ENCODE measurements around the gene RTL10.

RTL10 gene

DNA sequence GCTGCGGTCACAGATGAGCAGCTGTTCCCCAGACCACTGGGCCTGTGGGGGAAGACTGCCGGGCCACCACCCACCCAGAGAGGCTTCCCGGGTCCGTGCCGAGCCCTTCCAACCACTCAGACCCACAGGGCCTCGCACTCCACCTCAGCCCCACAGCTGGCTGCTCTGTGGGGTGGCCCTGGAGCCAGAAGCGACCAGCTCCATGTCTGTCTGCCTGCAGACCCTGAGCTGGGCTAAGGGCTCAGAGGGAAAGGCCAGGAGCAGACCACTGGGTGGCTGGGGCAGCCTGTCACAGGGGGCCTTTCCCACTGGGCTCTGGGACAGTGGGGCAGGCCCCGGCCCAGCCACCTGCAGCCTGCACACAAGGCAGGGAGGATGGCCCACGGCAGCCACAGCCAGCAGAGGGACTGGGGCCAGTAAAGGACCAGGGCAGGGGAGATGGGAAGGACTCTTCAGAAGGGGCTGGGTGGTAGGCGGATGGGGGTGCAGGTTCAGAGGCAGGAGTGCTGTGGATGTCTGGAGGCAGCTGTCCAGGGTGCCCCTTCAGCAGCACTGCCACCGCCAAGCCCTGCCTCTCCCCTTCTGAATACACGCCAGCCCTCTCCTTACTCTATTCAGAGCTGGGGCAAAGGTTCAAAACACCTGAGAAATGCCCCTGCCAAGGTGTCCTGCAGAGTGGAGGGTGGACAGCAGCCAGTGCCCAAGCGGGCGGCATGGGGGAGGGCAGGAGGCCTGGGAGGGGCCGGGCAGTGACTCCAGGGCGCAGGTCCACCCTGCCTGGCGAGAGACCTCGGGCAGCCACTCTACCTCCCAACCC lies 32.2 kb downstream of the RTL10 start:
- H3K9me3 ChIP-seq (ENCODE audit: insufficient read depth, low read length, severe bottlenecking) = no peaks in the 10 kb centered on the region
- H3K27ac ChIP-seq (ENCODE audit: low read length) = peak overlapping the region; percentile 28; the same call in 1 of the 2 replicates
- peaks cover 33% of the 10 kb centered on the region for H3K36me3 ChIP-seq (ENCODE audit: insufficient read depth, low read length)
- peaks cover 40% of the 10 kb centered on the region for H3K79me2 ChIP-seq (ENCODE audit: insufficient read depth, low read length)
- peaks cover 38% of the 10 kb centered on the region for H4K20me1 ChIP-seq (ENCODE audit: insufficient read depth, low read length)
- no peaks in the 10 kb centered on the region for H3K4me1 ChIP-seq (ENCODE audit: insufficient read depth, low read length)
- H3K4me3 ChIP-seq (ENCODE audit: low read depth in 1 of 2, low read length in 2 of 2) = no peak overlapping the region
- no peak overlapping the region for H2AFZ ChIP-seq (ENCODE audit: low read depth, low read length)
- no peak overlapping the region for H3K4me2 ChIP-seq (ENCODE audit: insufficient read depth, low read length)
- no peaks in the 10 kb centered on the region for H3K27me3 ChIP-seq (ENCODE audit: insufficient read depth, low read length, poor library complexity)
- ATAC-seq (ENCODE audit: insufficient read depth, low read depth) (no peak), DNase-seq (peak; percentile 3)
- H3K9ac ChIP-seq (ENCODE audit: low read depth, low read length) = no peak overlapping the region
- TF ChIP-seq, protein P1, sequence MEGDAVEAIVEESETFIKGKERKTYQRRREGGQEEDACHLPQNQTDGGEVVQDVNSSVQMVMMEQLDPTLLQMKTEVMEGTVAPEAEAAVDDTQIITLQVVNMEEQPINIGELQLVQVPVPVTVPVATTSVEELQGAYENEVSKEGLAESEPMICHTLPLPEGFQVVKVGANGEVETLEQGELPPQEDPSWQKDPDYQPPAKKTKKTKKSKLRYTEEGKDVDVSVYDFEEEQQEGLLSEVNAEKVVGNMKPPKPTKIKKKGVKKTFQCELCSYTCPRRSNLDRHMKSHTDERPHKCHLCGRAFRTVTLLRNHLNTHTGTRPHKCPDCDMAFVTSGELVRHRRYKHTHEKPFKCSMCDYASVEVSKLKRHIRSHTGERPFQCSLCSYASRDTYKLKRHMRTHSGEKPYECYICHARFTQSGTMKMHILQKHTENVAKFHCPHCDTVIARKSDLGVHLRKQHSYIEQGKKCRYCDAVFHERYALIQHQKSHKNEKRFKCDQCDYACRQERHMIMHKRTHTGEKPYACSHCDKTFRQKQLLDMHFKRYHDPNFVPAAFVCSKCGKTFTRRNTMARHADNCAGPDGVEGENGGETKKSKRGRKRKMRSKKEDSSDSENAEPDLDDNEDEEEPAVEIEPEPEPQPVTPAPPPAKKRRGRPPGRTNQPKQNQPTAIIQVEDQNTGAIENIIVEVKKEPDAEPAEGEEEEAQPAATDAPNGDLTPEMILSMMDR (IDR thresholded peaks at IDR 0.05; ENCODE audit: borderline replicate concordance, extremely low read depth, low read length, poor library complexity, severe bottlenecking) = no peak
- TF ChIP-seq EZH2 (IDR thresholded peaks at IDR 0.05; ENCODE audit: borderline replicate concordance, low read depth, low read length, severe bottlenecking) = no peak

DNA sequence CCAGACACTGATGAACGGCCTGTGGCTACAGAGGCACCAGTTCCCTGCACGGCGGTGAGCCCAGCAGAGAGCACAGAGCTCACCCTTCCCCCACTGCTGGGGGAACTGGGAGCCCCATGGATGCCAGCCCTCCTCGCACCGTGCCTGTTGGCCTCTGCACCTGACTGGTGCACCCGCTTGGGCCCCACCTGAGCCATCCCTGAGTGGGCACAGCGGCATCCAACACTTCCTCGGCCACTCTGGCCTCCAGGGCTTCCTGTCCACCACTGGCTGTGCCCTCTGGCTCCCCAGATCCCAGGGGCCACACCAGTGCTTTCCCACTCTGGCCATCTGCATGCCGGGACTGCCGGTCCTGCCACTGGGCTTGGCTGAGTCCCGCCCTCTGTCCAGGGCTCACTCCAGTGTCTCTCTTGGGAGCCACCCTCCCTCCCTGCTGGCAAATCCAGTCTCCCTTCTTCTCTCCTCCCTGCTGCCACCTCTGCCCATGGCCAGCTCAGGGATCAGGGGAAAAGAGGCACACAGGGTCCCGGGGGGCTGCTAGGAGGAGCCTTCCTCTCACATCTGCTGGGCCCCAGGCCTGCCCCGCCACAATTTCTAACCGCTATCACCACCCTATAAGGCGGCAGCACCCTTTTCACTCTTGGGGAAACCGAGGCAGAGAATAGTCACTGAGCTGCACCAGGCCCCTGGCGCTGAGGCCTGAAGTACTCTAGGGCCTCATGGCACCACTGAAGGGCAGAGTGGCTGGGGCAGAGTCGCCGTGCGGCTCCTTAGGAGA lies 33.0 kb downstream of the RTL10 start:
- Histone ChIP-seq H4K20me1 (ENCODE audit: insufficient read depth, low read length) (peaks cover 40% of the 10 kb centered on the region), H3K9ac (ENCODE audit: low read depth, low read length) (no peak overlapping the region), H3K27me3 (ENCODE audit: insufficient read depth, low read length, poor library complexity) (no peaks in the 10 kb centered on the region), H3K4me3 (ENCODE audit: low read depth in 1 of 2, low read length in 2 of 2) (no peak overlapping the region), H3K9me3 (ENCODE audit: insufficient read depth, low read length, severe bottlenecking) (no peaks in the 10 kb centered on the region), H3K79me2 (ENCODE audit: insufficient read depth, low read length) (peaks cover 32% of the 10 kb centered on the region), H2AFZ (ENCODE audit: low read depth, low read length) (no peak overlapping the region), H3K4me1 (ENCODE audit: insufficient read depth, low read length) (no peaks in the 10 kb centered on the region), H3K36me3 (ENCODE audit: insufficient read depth, low read length) (peaks cover 35% of the 10 kb centered on the region), H3K4me2 (ENCODE audit: insufficient read depth, low read length) (no peak overlapping the region), H3K27ac (ENCODE audit: low read length) (no peak overlapping the region; the same call in 1 of the 2 replicates)
- no peak for TF ChIP-seq EZH2 (IDR thresholded peaks at IDR 0.05; ENCODE audit: borderline replicate concordance, low read depth, low read length, severe bottlenecking)
- TF ChIP-seq, protein P1 (IDR thresholded peaks at IDR 0.05; ENCODE audit: borderline replicate concordance, extremely low read depth, low read length, poor library complexity, severe bottlenecking) = no peak
- no peak for ATAC-seq (ENCODE audit: insufficient read depth, low read depth)
- DNase-seq = no peak

DNA sequence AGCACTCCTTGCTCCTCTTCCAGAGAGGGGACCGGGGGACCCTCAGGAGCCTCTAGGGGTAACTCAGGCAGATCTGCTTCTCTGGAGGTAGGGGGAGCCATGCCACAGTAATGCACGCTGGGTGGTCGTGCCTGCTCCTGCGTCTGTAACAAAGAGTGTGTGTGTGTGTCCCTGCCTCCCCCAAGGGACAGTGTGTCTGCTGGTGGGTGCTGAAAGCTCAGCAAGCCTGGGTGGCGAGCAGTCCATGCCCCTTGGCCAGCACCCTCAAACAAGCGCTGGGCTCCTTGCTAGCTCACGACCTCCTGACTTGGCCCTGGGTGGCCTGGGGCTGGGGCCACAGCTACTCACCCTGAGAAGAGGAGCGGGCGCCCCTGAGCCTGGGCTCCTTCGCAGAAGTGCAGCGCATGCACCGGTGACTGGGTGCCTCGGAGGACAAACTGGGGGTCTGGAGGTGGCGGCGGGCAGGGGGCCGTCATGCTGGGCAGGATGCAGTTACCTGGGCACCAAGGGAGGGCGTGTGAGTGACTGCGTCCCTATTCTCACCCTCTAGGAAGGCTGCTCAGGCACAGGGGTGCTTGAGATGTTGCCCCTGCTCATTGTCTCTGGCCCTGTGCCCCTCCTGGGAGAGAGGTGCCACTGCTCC lies 33.7 kb downstream of the RTL10 start:
- H3K27me3 ChIP-seq (ENCODE audit: insufficient read depth, low read length, poor library complexity) = no peaks in the 10 kb centered on the region
- peaks cover 45% of the 10 kb centered on the region for H4K20me1 ChIP-seq (ENCODE audit: insufficient read depth, low read length)
- peaks cover 42% of the 10 kb centered on the region for H3K36me3 ChIP-seq (ENCODE audit: insufficient read depth, low read length)
- DNase-seq (peak; percentile 7), ATAC-seq (ENCODE audit: insufficient read depth, low read depth) (no peak)
- no peaks in the 10 kb centered on the region for H3K9me3 ChIP-seq (ENCODE audit: insufficient read depth, low read length, severe bottlenecking)
- no peak overlapping the region; the same call in 1 of the 2 replicates for H3K27ac ChIP-seq (ENCODE audit: low read length)
- H3K4me2 ChIP-seq (ENCODE audit: insufficient read depth, low read length) = no peak overlapping the region
- H3K4me3 ChIP-seq (ENCODE audit: low read depth in 1 of 2, low read length in 2 of 2) = no peak overlapping the region
- no peaks in the 10 kb centered on the region for H3K4me1 ChIP-seq (ENCODE audit: insufficient read depth, low read length)
- peaks cover 25% of the 10 kb centered on the region for H3K79me2 ChIP-seq (ENCODE audit: insufficient read depth, low read length)
- no peak overlapping the region for H2AFZ ChIP-seq (ENCODE audit: low read depth, low read length)
- no peak overlapping the region for H3K9ac ChIP-seq (ENCODE audit: low read depth, low read length)
- TF ChIP-seq, protein P1 (IDR thresholded peaks at IDR 0.05; ENCODE audit: borderline replicate concordance, extremely low read depth, low read length, poor library complexity, severe bottlenecking) = peak; percentile 35
- no peak for TF ChIP-seq EZH2 (IDR thresholded peaks at IDR 0.05; ENCODE audit: borderline replicate concordance, low read depth, low read length, severe bottlenecking)
